ENCODE measurements around the gene TFIP11. TPM values are rescaled to one million over a fixed set of nuclear protein-coding genes. Genes with fewer than 3 reads are reported as not detected.

Gene TFIP11
- total and polyA plus RNA-seq, 2 donors (not counting 1 experiment from before 2014, with no cell fraction given) = 33.5 to 82.8 TPM

- H3K9me3 ChIP-seq (ENCODE audit: control extremely low read depth in 1 of 3, control insufficient read depth in 2 of 3, insufficient read depth in 1 of 3, low read length in 2 of 3) = no peaks in the 10 kb centered on the region
- no peaks in the 10 kb centered on the region for H3K4me1 Mint-ChIP-seq
- DNase-seq (no peak), ATAC-seq (ENCODE audit: low read depth) (no peak)
- POLR2A ChIA-PET = interaction anchor here (0.7 kb wide), 2 partner anchors 13 to 174 kb away, joined by 9 to 10 read pairs; no protein-coding TSS in a partner anchor
- no peak overlapping the region for H3K4me3 Mint-ChIP-seq
- no peaks in the 10 kb centered on the region for H3K9me3 Mint-ChIP-seq (ENCODE audit: insufficient read depth)
- no peak overlapping the region for H2AFZ ChIP-seq (ENCODE audit: insufficient read depth, low read depth, low read length, poor library complexity, severe bottlenecking)
- H3K27me3 ChIP-seq (replicated peaks in 1 of 4; ENCODE audit: control extremely low read depth in 1 of 4, control insufficient read depth in 3 of 4, insufficient read depth in 4 of 4, low read length in 3 of 4) = no peaks in the 10 kb centered on the region
- H3K4me3 ChIP-seq (ENCODE audit: control extremely low read depth in 1 of 5, extremely low read depth in 1 of 5, insufficient read depth in 1 of 5, low read depth in 2 of 5, low read length in 4 of 5) = no peak overlapping the region
- H3K27ac ChIP-seq (ENCODE audit: low read length in 2 of 2) = no peak overlapping the region
- no peaks in the 10 kb centered on the region for H3K79me2 ChIP-seq (ENCODE audit: control insufficient read depth, insufficient read depth, low read length)
- peaks cover 13% of the 10 kb centered on the region for H4K20me1 ChIP-seq (ENCODE audit: control insufficient read depth, insufficient read depth, low read length, poor library complexity, severe bottlenecking)
- TF ChIP-seq CTCF (IDR thresholded peaks at IDR 0.05) (no peak), EZH2 (IDR thresholded peaks at IDR 0.05; ENCODE audit: borderline replicate concordance, insufficient read depth, low read depth, low read length, poor library complexity, severe bottlenecking) (no peak)
- intact Hi-C loops (cut with micrococcal nuclease) = no loop called here
- H3K4me1 ChIP-seq (ENCODE audit: control insufficient read depth in 2 of 2, insufficient read depth in 2 of 2, low read length in 2 of 2) = no peaks in the 10 kb centered on the region
- no peaks in the 10 kb centered on the region for H3K27me3 Mint-ChIP-seq
- no peak overlapping the region for H3K9ac ChIP-seq (ENCODE audit: low read length)
- no peak overlapping the region for H3K4me2 ChIP-seq (replicated peaks; ENCODE audit: low read depth, low read length, poor library complexity, severe bottlenecking)
- CTCF ChIA-PET = interaction anchor here (1.4 kb wide), 1 partner anchor 10 kb away, joined by 4 read pairs; no protein-coding TSS in a partner anchor
- no peak overlapping the region for H3K27ac Mint-ChIP-seq
- H3K36me3 ChIP-seq (replicated peaks in 1 of 2; ENCODE audit: control extremely low read depth in 1 of 2, control insufficient read depth in 1 of 2, extremely low read depth in 1 of 2, insufficient read depth in 2 of 2, low read length in 1 of 2) = peaks cover 9 to 77% of the 10 kb centered on the region in 2 experiments
These were observed 17.8 kb downstream of the TFIP11 start for GRCh38 chr22:26494506-26494905.

- Mint-ChIP-seq H3K4me3 (no peak overlapping the region), H3K27ac (no peak overlapping the region), H3K4me1 (peaks cover 3% of the 10 kb centered on the region), H3K9me3 (ENCODE audit: insufficient read depth) (no peaks in the 10 kb centered on the region), H3K27me3 (no peaks in the 10 kb centered on the region)
- no peak for ATAC-seq (ENCODE audit: low read depth)
- 100% methylated on average over 8 of the region's 9 CpGs for WGBS (ENCODE audit: insufficient coverage)
- Histone ChIP-seq H3K4me2 (replicated peaks; ENCODE audit: low read depth, low read length, poor library complexity, severe bottlenecking) (no peak overlapping the region), H3K79me2 (ENCODE audit: control insufficient read depth, insufficient read depth, low read length) (no peaks in the 10 kb centered on the region), H2AFZ (ENCODE audit: insufficient read depth, low read depth, low read length, poor library complexity, severe bottlenecking) (no peak overlapping the region), H4K20me1 (ENCODE audit: control insufficient read depth, insufficient read depth, low read length, poor library complexity, severe bottlenecking) (peaks cover 12% of the 10 kb centered on the region), H3K27me3 (replicated peaks in 1 of 4; ENCODE audit: control extremely low read depth in 1 of 4, control insufficient read depth in 3 of 4, insufficient read depth in 4 of 4, low read length in 3 of 4) (no peaks in the 10 kb centered on the region), H3K4me3 (ENCODE audit: control extremely low read depth in 1 of 5, extremely low read depth in 1 of 5, insufficient read depth in 1 of 5, low read depth in 2 of 5, low read length in 4 of 5) (no peak overlapping the region), H3K9me3 (ENCODE audit: control extremely low read depth in 1 of 3, control insufficient read depth in 2 of 3, insufficient read depth in 1 of 3, low read length in 2 of 3) (no peaks in the 10 kb centered on the region), H3K4me1 (ENCODE audit: control insufficient read depth in 2 of 2, insufficient read depth in 2 of 2, low read length in 2 of 2) (no peaks in the 10 kb centered on the region), H3K27ac (ENCODE audit: low read length in 2 of 2) (no peak overlapping the region), H3K9ac (ENCODE audit: low read length) (no peak overlapping the region), H3K36me3 (replicated peaks in 1 of 2; ENCODE audit: control extremely low read depth in 1 of 2, control insufficient read depth in 1 of 2, extremely low read depth in 1 of 2, insufficient read depth in 2 of 2, low read length in 1 of 2) (peaks cover 13 to 87% of the 10 kb centered on the region in 2 experiments)
- POLR2A ChIA-PET = interaction anchor here (0.7 kb wide), 1 partner anchor 16 kb away, joined by 5 read pairs; no protein-coding TSS in a partner anchor
- CTCF ChIA-PET = interaction anchor here (1.2 to 2.1 kb wide), 2 partner anchors 9 to 11 kb away, joined by 4 to 6 read pairs; partner anchors contain the start of genes HPS4 and SRRD
- DNase-seq = no peak
- TF ChIP-seq EZH2 (IDR thresholded peaks at IDR 0.05; ENCODE audit: borderline replicate concordance, insufficient read depth, low read depth, low read length, poor library complexity, severe bottlenecking) (no peak), CTCF (IDR thresholded peaks at IDR 0.05) (no peak)
- intact Hi-C loops (cut with micrococcal nuclease) = no loop called here
These were observed 20.1 kb downstream of the TFIP11 start for GRCh38 chr22:26492220-26492619.

All from B cell (primary cell).